ENCODE results near the gene GCNT2. TPM values are rescaled to one million over a fixed set of nuclear protein-coding genes. Genes with fewer than 3 reads are reported as not detected.

The GCNT2 gene
- total RNA-seq, 1 donor, result 6.8 TPM

DNA sequence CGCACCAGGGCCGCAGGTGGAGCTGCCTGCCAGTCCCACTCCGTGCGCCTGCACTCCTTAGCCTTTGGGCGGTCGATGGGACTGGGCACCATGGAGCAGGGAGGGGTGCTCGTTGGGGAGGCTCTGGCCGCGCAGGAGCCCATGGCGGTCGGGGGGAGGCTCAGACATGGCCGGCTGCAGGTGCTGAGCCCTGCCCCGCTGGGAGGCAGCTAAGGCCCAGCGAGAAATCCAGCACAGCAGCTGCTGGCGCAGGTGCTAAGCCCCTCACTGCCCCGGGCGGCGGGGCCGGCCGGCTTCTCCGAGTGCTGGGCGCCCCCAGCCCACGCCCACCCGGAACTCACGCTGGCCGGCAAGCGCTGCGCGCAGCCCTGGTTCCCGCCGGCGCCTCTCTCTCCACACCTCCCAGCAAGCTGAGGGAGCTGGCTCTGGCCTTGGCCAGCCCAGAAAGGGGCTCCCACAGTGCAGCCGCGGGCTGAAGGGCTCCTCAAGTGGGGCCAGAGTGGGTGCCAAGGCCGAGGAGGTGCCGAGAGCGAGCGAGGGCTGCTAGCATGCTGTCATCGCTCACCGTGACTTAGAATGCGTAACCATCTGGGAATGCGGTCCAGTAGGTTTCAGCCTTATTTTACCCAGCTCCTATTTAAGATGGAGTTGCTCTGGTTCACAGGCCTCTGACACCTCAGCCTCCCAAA is 96.0 kb downstream of the GCNT2 start:
- no peaks in the 10 kb centered on the region for H3K27me3 ChIP-seq (ENCODE audit: insufficient read depth, low read length)
- H3K4me1 ChIP-seq (ENCODE audit: insufficient read depth, low read length), result no peaks in the 10 kb centered on the region
- H3K9me3 ChIP-seq (ENCODE audit: low read depth, low read length), result no peaks in the 10 kb centered on the region
- H3K4me3 ChIP-seq (ENCODE audit: low read length), result no peak overlapping the region

DNA sequence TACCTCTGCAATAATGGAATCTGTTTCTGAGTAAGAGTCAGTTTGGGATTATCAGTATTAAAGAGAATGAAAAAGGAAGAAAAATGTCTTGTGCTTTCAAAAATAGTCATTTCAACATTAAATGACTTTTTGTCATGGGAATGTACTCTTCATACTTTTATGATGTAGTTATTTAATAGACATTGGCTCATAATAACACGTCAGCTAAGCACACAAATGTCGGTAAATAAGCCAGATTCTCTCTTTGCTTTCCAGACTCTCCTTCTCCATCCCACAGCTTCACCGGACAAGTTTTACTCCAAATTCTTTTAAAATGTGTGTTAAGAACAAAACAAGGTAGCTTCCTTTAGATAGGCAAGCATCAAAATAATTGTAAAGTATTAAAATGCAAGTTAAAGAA is 97.3 kb downstream of the GCNT2 start:
- H3K4me3 ChIP-seq (ENCODE audit: low read length), result no peak overlapping the region
- H3K4me1 ChIP-seq (ENCODE audit: insufficient read depth, low read length), result no peaks in the 10 kb centered on the region
- H3K27me3 ChIP-seq (ENCODE audit: insufficient read depth, low read length), result no peaks in the 10 kb centered on the region
- H3K9me3 ChIP-seq (ENCODE audit: low read depth, low read length), result no peaks in the 10 kb centered on the region

DNA sequence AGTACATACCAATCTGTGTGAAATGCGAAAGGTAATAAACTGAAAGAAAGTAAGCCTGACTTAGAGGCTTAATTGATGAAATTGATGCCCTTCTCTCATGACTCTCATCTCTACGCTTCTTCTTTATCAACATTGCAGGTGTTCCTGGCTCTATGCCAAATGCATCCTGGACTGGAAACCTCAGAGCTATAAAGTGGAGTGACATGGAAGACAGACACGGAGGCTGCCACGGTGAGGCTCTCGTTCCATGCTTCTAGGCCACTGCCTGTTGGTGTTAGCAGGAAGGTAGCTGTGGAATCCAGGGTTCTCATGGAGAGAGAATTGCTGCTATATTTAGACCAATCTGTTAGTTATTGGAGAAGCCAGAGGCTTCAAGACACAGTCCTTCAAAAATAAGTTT is 100.1 kb downstream of the GCNT2 start:
- Histone ChIP-seq H3K4me1 (ENCODE audit: insufficient read depth, low read length) (peaks cover 11% of the 10 kb centered on the region), H3K4me3 (ENCODE audit: low read length) (no peak overlapping the region), H3K9me3 (ENCODE audit: low read depth, low read length) (no peaks in the 10 kb centered on the region), H3K27me3 (ENCODE audit: insufficient read depth, low read length) (no peaks in the 10 kb centered on the region)

DNA sequence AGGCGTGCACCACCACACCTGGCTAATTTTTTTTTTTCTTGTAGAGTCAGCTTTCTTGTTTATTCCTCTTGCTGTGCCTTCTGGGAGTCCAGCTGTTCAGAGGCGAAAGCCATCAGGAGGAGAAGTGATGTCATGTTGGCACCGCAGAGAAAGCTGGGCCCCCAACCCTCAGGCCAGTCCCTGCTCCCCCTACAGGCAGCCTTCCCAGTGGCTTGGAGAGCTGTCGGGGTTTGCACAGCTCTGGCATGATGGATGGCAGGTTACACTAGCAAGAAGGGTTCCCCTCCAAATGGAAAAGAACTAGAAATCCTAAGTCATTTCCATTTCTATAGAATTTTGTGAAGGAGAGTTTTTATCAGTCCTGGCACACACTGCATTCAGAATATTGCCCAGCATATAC is 100.7 kb downstream of the GCNT2 start:
- no peak overlapping the region for H3K4me3 ChIP-seq (ENCODE audit: low read length)
- H3K27me3 ChIP-seq (ENCODE audit: insufficient read depth, low read length), result no peaks in the 10 kb centered on the region
- peaks cover 11% of the 10 kb centered on the region for H3K4me1 ChIP-seq (ENCODE audit: insufficient read depth, low read length)
- no peaks in the 10 kb centered on the region for H3K9me3 ChIP-seq (ENCODE audit: low read depth, low read length)

DNA sequence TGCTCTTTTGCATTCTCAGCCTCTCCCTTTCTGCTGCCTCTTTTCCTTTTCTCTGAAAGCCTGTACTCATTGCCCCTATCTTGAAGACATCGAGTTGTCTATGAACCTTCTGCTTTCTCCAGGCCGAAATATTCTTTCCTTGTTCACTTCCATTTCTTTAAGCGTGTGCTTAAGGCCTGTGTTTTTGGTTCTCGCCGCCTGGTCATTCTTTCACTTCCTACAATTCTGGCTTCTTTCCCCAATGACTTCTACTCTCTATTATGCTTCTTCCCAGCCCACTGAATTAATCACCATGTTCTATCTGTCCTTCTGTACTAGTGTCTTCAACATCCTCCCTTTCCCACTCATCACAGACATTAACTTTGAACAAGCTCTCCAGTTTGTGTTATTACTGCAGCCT is 103.7 kb downstream of the GCNT2 start:
- no peak overlapping the region for H3K4me3 ChIP-seq (ENCODE audit: low read length)
- H3K27me3 ChIP-seq (ENCODE audit: insufficient read depth, low read length), result no peaks in the 10 kb centered on the region
- no peaks in the 10 kb centered on the region for H3K9me3 ChIP-seq (ENCODE audit: low read depth, low read length)
- peaks cover 11% of the 10 kb centered on the region for H3K4me1 ChIP-seq (ENCODE audit: insufficient read depth, low read length)

DNA sequence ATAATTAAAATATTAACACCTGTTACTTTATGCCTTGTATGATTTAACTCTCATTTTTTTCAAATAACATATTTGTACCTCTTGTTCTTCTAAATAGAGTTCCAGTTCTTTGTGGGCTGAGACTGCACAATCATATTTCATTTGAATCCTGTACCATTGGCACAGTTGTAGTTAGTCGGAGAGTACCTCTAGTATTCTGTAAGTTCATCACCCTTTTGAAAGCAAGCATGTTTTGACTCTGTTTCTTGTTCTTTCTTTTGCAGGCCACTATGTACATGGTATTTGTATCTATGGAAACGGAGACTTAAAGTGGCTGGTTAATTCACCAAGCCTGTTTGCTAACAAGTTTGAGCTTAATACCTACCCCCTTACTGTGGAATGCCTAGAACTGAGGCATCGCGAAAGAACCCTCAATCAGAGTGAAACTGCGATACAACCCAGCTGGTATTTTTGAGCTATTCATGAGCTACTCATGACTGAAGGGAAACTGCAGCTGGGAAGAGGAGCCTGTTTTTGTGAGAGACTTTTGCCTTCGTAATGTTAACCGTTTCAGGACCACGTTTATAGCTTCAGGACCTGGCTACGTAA is 105.1 kb downstream of the GCNT2 start:
- Histone ChIP-seq H3K9me3 (ENCODE audit: low read depth, low read length) (no peaks in the 10 kb centered on the region), H3K4me1 (ENCODE audit: insufficient read depth, low read length) (peaks cover 11% of the 10 kb centered on the region), H3K4me3 (ENCODE audit: low read length) (no peak overlapping the region), H3K27me3 (ENCODE audit: insufficient read depth, low read length) (no peaks in the 10 kb centered on the region)

DNA sequence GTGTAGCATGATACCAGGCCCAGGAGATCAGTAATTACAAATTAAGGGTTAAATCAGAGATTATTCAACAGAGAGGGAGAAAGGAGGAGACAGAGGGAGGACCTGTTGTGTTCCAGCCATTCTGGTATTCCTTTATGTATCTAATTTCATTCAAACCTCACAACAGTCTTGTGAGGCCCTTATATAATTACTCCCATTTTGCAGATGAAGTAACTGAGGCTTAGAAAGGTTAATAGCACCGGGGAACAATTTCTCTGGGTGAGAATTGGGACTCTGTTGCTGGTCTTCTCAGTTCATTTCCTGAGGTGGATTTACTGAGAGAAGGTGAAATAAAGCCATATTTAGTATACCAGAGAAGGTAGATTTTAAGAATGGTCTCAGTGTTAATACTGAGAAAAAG is 106.6 kb downstream of the GCNT2 start:
- Histone ChIP-seq H3K9me3 (ENCODE audit: low read depth, low read length) (no peaks in the 10 kb centered on the region), H3K27me3 (ENCODE audit: insufficient read depth, low read length) (no peaks in the 10 kb centered on the region), H3K4me3 (ENCODE audit: low read length) (no peak overlapping the region), H3K4me1 (ENCODE audit: insufficient read depth, low read length) (peaks cover 13% of the 10 kb centered on the region)

DNA sequence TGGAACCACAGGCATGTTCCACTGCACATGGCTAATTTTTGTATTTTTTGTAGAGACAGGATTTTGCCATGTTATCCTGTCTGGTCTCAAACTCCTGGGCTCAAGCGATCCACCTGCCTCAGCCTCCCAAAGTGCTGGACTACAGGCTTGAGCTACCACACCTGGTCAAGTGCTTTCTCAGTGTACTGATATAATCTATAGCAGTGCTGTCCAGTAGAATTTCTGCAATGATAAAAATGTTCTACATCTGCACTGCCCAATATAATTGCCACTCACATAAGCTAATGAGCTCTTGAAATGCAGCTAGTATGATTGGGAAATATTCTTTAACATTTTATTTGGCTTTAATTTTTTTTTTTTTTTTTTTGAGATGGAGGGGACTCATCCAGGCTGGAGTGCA is 109.0 kb downstream of the GCNT2 start:
- Histone ChIP-seq H3K27me3 (ENCODE audit: insufficient read depth, low read length) (no peaks in the 10 kb centered on the region), H3K4me1 (ENCODE audit: insufficient read depth, low read length) (peaks cover 21% of the 10 kb centered on the region), H3K9me3 (ENCODE audit: low read depth, low read length) (no peaks in the 10 kb centered on the region), H3K4me3 (ENCODE audit: low read length) (no peak overlapping the region)

DNA sequence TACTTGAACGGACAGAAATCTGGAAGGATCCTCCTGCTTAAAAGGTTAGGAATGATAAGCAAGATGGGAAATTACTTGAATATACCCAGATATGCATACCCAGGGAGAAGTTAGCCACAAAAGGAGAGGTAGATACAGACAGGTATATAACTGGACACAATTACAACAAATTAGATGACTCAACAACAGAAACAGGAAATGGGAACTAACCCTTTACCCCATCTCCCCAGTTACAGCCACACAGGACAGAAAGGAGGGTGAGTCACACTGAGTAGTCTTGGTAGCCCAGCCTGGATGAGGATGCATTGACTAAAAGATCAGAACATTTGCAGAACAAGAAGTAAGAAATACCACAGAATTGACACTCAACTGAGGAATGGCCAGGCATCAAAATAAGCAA is 112.1 kb downstream of the GCNT2 start:
- Histone ChIP-seq H3K4me1 (ENCODE audit: insufficient read depth, low read length) (peaks cover 21% of the 10 kb centered on the region), H3K27me3 (ENCODE audit: insufficient read depth, low read length) (no peaks in the 10 kb centered on the region), H3K4me3 (ENCODE audit: low read length) (no peak overlapping the region), H3K9me3 (ENCODE audit: low read depth, low read length) (no peaks in the 10 kb centered on the region)

DNA sequence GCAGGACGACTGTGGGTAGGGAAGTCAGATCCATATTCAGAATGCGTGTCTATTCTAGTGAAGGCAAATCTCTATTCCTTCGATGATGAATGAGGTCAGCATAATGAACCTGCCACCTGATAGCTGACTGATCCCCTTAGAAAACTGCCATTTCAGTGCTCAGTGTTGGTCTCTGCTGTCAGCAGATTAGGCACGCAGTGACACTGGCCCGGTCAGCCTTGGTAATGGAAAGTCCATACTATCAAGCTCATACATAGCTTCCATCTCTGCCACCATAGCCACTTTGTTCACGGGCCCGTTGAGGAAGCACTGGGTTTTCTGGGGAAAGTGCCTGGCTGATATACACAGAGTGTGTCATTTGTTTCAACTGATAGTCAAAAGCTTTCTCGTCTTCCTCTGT is 119.3 kb downstream of the GCNT2 start:
- peaks cover 29% of the 10 kb centered on the region for H3K4me1 ChIP-seq (ENCODE audit: insufficient read depth, low read length)
- H3K27me3 ChIP-seq (ENCODE audit: insufficient read depth, low read length), result no peaks in the 10 kb centered on the region
- H3K9me3 ChIP-seq (ENCODE audit: low read depth, low read length), result no peaks in the 10 kb centered on the region
- no peak overlapping the region for H3K4me3 ChIP-seq (ENCODE audit: low read length)

DNA sequence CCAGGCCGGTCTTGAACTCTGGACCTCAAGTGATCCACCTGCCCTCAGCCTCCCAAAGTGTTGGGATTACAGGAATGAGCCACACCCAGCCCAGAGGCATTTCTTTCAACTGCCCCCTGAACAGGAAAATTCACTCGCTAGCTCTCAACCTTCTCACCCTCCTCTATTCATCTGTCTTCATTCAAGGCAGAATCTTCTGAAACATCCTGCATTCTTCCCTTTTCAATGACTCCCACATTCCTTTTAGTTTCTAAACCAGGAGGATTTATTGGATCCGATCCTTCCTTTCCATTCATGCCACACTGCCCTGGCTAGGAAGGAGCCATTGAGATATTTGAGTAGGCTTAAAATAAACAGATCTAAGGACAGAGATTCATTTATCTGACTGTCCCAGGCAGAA is 120.4 kb downstream of the GCNT2 start:
- no peaks in the 10 kb centered on the region for H3K27me3 ChIP-seq (ENCODE audit: insufficient read depth, low read length)
- H3K9me3 ChIP-seq (ENCODE audit: low read depth, low read length), result no peaks in the 10 kb centered on the region
- peaks cover 29% of the 10 kb centered on the region for H3K4me1 ChIP-seq (ENCODE audit: insufficient read depth, low read length)
- H3K4me3 ChIP-seq (ENCODE audit: low read length), result no peak overlapping the region

DNA sequence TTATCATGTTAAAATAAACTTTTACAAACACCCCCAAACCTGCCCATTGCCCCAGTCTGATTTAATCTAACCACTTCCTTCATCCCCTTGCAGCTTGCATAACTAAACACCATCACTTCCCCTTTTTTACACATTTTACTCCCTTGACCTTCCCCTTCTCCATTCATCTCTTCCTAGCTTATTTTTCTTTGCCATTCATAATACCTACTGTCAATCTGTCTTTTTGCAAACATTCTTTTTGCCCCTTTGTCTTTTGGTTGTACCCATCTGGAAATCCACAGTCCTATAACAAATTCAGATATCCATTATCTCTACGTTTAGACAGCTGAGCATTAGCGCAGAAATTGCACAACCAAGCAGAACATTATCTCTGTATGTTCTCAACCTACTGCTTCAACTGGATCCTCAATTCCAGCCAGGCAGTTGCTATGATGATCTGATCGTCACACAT is 122.1 kb downstream of the GCNT2 start:
- no peaks in the 10 kb centered on the region for H3K9me3 ChIP-seq (ENCODE audit: low read depth, low read length)
- H3K4me3 ChIP-seq (ENCODE audit: low read length), result no peak overlapping the region
- no peaks in the 10 kb centered on the region for H3K27me3 ChIP-seq (ENCODE audit: insufficient read depth, low read length)
- H3K4me1 ChIP-seq (ENCODE audit: insufficient read depth, low read length), result peaks cover 27% of the 10 kb centered on the region

DNA sequence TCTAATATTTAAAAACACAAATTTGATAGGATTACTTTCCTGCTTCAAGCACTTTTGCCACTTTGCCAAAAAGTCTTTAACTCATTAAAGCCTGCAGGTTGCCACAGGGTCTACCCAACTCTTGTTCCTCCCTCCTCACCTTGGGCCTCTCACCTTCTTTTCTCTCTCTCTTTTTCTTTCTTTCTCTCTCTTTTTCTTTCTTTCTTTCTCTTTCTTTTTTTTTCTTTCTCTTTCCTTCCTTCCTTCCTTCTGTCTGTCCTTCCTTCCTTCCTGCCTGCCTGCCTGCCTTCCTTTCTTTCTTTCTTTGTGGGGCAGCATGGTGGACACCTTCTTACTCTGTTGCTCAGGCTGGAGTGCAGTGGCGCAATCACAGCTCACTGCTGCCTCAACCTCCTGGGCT is 123.1 kb downstream of the GCNT2 start:
- H3K4me3 ChIP-seq (ENCODE audit: low read length), result no peak overlapping the region
- H3K27me3 ChIP-seq (ENCODE audit: insufficient read depth, low read length), result no peaks in the 10 kb centered on the region
- H3K9me3 ChIP-seq (ENCODE audit: low read depth, low read length), result no peaks in the 10 kb centered on the region
- H3K4me1 ChIP-seq (ENCODE audit: insufficient read depth, low read length), result peaks cover 27% of the 10 kb centered on the region

DNA sequence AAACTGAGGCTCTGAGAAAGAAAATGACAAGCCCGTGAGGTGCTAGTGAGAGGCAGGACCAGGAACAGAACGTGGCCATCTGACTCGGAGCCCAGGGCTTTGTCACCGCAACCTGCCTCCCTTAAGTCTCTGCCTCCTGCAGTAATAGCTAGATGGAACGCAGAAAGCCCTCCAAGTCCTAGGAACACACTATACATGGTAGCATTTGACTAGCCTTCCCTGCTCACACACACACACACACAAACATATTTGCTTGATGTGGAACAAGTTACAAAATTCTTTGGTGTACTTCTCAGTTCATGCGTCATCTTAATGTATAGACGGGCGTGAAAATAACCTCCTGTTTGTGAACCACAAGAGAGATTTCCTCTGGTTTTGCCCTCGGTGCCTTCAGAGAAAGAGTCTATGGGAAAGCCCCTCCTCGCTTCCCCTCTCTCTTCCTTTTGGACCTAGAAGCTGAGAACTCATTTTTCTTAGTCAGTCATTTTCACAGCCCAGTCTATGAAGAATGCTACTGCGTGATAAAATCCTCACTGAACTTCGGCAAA is 134.4 kb downstream of the GCNT2 start:
- Histone ChIP-seq H3K4me3 (ENCODE audit: low read length) (no peak overlapping the region), H3K4me1 (ENCODE audit: insufficient read depth, low read length) (peaks cover 14% of the 10 kb centered on the region), H3K27me3 (ENCODE audit: insufficient read depth, low read length) (peaks cover 10% of the 10 kb centered on the region), H3K9me3 (ENCODE audit: low read depth, low read length) (no peaks in the 10 kb centered on the region)

DNA sequence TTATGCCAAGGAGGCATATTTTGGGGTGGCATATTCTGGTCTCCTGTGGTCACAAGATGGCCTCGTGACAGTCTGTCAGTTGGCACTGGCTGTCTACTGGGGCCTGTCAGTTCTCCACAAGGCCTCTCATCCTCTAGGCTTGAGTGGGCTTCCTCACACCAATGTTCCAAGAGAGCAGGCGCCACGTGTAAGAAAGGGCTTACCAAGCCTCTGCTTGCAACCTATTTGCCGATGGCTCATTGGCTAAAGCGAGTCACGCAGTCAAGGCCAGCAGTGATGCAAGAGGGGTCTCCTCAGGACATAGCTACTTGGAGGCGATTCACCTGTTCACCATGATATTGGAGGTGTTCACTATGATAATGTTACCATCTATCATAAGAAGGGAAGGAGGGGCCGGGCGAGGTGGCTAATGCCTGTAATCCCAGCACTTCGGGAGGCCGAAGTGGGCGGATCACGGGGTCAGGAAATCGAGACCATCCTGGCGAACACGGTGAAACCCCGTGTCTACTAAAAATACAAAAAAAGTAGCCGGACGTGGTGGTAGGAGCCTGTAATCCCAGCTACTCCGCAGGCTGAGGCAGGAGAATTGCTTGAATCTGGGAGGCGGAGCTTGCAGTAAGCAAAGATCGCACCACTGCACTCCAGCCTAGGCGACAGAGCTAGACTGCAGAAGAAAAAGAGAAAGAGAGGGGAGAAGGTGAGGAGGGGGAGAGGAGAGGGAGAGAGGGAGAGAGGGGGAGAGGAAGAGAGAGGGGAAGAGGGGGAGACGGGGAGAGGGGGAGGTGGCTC is 138.0 kb downstream of the GCNT2 start:
- Histone ChIP-seq H3K4me1 (ENCODE audit: insufficient read depth, low read length) (peaks cover 14% of the 10 kb centered on the region), H3K4me3 (ENCODE audit: low read length) (peak overlapping the region; percentile 12), H3K9me3 (ENCODE audit: low read depth, low read length) (no peaks in the 10 kb centered on the region), H3K27me3 (ENCODE audit: insufficient read depth, low read length) (peaks cover 9% of the 10 kb centered on the region)

Measured in mononuclear cell (primary cell).